ENCODE measurements around the gene KIF4A. TPM values are rescaled to one million over a fixed set of nuclear protein-coding genes. Genes with fewer than 3 reads are reported as not detected.
"Not testable (repeated sequence)": the region's sequence is repeated elsewhere in the genome, so short reads cannot be mapped to it uniquely, and the experiment has no call there.

The KIF4A gene
- total RNA-seq, 1 donor from 2014 or later, result 0.25 TPM

DNA sequence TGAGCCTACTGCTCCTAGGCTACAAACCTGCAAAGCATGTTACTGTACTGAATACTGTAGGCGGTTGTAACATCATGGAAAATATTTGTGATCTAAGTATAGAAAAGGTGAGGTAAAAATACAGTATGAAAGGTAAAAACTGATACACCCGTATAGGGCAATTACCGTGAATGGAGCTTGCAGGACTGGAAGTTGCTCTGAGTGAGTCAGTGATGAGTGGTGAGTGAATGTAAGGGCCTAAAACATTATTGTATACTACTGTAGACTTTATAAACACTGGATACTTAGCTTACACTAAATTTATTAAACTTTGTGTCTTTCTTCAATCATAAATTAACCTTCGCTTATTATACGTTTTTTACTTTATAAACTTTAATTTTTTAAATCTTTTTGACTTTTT is 3.7 kb downstream of the KIF4A start:
- Histone ChIP-seq H3K9me3 (replicated peaks) (no peaks in the 10 kb centered on the region), H3K27me3 (ENCODE audit: low read depth) (no peaks in the 10 kb centered on the region), H3K4me1 (peaks cover 11% of the 10 kb centered on the region), H3K27ac (replicated peaks) (no peak overlapping the region), H3K36me3 (no peaks in the 10 kb centered on the region), H3K4me3 (no peak overlapping the region)
- TF ChIP-seq, protein P1, sequence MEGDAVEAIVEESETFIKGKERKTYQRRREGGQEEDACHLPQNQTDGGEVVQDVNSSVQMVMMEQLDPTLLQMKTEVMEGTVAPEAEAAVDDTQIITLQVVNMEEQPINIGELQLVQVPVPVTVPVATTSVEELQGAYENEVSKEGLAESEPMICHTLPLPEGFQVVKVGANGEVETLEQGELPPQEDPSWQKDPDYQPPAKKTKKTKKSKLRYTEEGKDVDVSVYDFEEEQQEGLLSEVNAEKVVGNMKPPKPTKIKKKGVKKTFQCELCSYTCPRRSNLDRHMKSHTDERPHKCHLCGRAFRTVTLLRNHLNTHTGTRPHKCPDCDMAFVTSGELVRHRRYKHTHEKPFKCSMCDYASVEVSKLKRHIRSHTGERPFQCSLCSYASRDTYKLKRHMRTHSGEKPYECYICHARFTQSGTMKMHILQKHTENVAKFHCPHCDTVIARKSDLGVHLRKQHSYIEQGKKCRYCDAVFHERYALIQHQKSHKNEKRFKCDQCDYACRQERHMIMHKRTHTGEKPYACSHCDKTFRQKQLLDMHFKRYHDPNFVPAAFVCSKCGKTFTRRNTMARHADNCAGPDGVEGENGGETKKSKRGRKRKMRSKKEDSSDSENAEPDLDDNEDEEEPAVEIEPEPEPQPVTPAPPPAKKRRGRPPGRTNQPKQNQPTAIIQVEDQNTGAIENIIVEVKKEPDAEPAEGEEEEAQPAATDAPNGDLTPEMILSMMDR (IDR thresholded peaks at IDR 0.05; ENCODE audit: borderline replicate concordance), result no peak
- DNase-seq, result no peak
- intact Hi-C loops (cut with micrococcal nuclease), result no loop called here

GRCh38 chrX:70301716-70302115 is 11.8 kb downstream of the KIF4A start:
- Histone ChIP-seq H3K27ac (replicated peaks) (no peak overlapping the region), H3K36me3 (no peaks in the 10 kb centered on the region), H3K9me3 (replicated peaks) (no peaks in the 10 kb centered on the region), H3K4me3 (no peak overlapping the region), H3K27me3 (ENCODE audit: low read depth) (no peaks in the 10 kb centered on the region), H3K4me1 (no peaks in the 10 kb centered on the region)
- TF ChIP-seq, protein P1 (IDR thresholded peaks at IDR 0.05; ENCODE audit: borderline replicate concordance), result no peak
- intact Hi-C loops (cut with micrococcal nuclease), result no loop called here
- no peak for DNase-seq

DNA sequence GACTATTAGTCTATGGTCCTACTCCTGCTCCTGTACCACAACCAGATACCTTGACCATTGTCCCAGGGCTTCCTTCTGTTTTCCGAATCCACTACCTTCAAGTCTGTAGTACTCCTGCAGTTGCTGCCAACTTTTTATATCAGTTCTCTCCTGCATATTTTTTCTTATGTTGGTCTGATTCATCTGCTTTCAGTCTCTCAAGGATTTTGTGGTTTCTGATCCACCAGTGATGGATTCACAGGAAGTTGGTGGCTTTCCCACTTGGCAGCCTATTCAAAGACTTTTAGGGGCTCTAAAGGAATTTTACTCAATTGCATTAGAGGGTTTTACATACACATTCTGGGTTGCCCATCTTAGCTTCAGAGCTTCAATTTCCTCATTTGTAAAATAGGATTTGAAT is 23.6 kb downstream of the KIF4A start:
- Histone ChIP-seq H3K36me3 (no peaks in the 10 kb centered on the region), H3K4me3 (no peak overlapping the region), H3K27me3 (ENCODE audit: low read depth) (no peaks in the 10 kb centered on the region), H3K9me3 (replicated peaks) (no peaks in the 10 kb centered on the region), H3K27ac (replicated peaks) (no peak overlapping the region), H3K4me1 (no peaks in the 10 kb centered on the region)
- TF ChIP-seq, protein P1 (IDR thresholded peaks at IDR 0.05; ENCODE audit: borderline replicate concordance), result no peak
- intact Hi-C loops (cut with micrococcal nuclease), result no loop called here
- DNase-seq, result no peak

GRCh38 chrX:70322784-70323183 is 32.9 kb downstream of the KIF4A start:
- TF ChIP-seq, protein P1 (IDR thresholded peaks at IDR 0.05; ENCODE audit: borderline replicate concordance), result no peak
- no peak overlapping the region for H3K27ac ChIP-seq (replicated peaks)
- H3K27me3 ChIP-seq (ENCODE audit: low read depth), result no peaks in the 10 kb centered on the region
- DNase-seq, result no peak
- intact Hi-C loops (cut with micrococcal nuclease), result no loop called here
- H3K36me3 ChIP-seq, result no peaks in the 10 kb centered on the region
- no peaks in the 10 kb centered on the region for H3K9me3 ChIP-seq (replicated peaks)
- H3K4me1 ChIP-seq, result no peaks in the 10 kb centered on the region
- H3K4me3 ChIP-seq, result no peak overlapping the region

- H3K4me3 ChIP-seq; H3K36me3 ChIP-seq; intact Hi-C loops (cut with micrococcal nuclease); H3K27me3 ChIP-seq (ENCODE audit: low read depth); DNase-seq; H3K27ac ChIP-seq (replicated peaks); H3K9me3 ChIP-seq (replicated peaks); H3K4me1 ChIP-seq: not testable (repeated sequence)
Measured at GRCh38 chrX:70323628-70324027, 33.7 kb downstream of the KIF4A start.

- DNase-seq, result no peak
- H3K36me3 ChIP-seq, result no peaks in the 10 kb centered on the region
- TF ChIP-seq, protein P1 (IDR thresholded peaks at IDR 0.05; ENCODE audit: borderline replicate concordance), result no peak
- intact Hi-C loops (cut with micrococcal nuclease), result no loop called here
- H3K27ac ChIP-seq (replicated peaks), result no peak overlapping the region
- H3K9me3 ChIP-seq (replicated peaks), result no peaks in the 10 kb centered on the region
- no peak overlapping the region for H3K4me3 ChIP-seq
- H3K4me1 ChIP-seq, result no peaks in the 10 kb centered on the region
- no peaks in the 10 kb centered on the region for H3K27me3 ChIP-seq (ENCODE audit: low read depth)
Measured at GRCh38 chrX:70324326-70324725, 34.4 kb downstream of the KIF4A start.

Measured in left ventricle myocardium inferior (tissue), 1 donor.